ENCODE results near the gene ALK. TPM values are rescaled to one million over a fixed set of nuclear protein-coding genes. Genes with fewer than 3 reads are reported as not detected.

The ALK gene
- total RNA-seq, 1 donor from 2014 or later: 9.6 TPM

DNA sequence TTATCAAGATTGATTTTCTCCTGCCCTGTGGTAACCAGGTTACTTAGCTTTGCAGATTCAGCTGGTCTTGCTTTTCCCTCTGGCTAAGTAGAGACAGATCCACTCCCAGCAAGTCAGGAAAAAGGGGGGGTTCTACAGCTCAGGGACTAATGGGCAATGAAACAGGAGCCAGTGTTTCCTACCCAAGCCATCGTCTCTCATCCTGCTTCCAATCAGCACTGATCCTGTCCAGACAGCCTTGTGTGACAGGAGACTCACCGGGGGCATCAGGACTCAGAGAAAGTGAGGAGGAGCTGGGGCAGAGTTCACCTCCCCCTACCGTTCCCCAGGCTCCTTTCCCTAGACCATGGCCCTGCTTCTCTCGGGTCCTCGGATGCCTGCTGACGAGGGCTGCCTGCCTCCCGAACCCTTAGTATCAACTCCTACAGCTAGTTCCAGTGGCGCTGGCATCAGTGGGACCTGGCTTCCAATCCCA lies 307.6 kb downstream of the ALK start:
- no peak overlapping the region for H3K27ac Mint-ChIP-seq (ENCODE audit: unreplicated experiment)
- DNase-seq: no peak
- no peaks in the 10 kb centered on the region for H3K9me3 Mint-ChIP-seq (ENCODE audit: unreplicated experiment)
- H3K4me3 Mint-ChIP-seq (ENCODE audit: unreplicated experiment): no peak overlapping the region
- H3K36me3 Mint-ChIP-seq (ENCODE audit: unreplicated experiment): no peaks in the 10 kb centered on the region
- H3K27me3 Mint-ChIP-seq (ENCODE audit: unreplicated experiment): peaks cover 3% of the 10 kb centered on the region
- TF ChIP-seq, protein P1, sequence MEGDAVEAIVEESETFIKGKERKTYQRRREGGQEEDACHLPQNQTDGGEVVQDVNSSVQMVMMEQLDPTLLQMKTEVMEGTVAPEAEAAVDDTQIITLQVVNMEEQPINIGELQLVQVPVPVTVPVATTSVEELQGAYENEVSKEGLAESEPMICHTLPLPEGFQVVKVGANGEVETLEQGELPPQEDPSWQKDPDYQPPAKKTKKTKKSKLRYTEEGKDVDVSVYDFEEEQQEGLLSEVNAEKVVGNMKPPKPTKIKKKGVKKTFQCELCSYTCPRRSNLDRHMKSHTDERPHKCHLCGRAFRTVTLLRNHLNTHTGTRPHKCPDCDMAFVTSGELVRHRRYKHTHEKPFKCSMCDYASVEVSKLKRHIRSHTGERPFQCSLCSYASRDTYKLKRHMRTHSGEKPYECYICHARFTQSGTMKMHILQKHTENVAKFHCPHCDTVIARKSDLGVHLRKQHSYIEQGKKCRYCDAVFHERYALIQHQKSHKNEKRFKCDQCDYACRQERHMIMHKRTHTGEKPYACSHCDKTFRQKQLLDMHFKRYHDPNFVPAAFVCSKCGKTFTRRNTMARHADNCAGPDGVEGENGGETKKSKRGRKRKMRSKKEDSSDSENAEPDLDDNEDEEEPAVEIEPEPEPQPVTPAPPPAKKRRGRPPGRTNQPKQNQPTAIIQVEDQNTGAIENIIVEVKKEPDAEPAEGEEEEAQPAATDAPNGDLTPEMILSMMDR (IDR thresholded peaks at IDR 0.05; ENCODE audit: partially characterized antibody, unreplicated experiment): no peak
- no peaks in the 10 kb centered on the region for H3K4me1 Mint-ChIP-seq (ENCODE audit: low read depth, unreplicated experiment)

DNA sequence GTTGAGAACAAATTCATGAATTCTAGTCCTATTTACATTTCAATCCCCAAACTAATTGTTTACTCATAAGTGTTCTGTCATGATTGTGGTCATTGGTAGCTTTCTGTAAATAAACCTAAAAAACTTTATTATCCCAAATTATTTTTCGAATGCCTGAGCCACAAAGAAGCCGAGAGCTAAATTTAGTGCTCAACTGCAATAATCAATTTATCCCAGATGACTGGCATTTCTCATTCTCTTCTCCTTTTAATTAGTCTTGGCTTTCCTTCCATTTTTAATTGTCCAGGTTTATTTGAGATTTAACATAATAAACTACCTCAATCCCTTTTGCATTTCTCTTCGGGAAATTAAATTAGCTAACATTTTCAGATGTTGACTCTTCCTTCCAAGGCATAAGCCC lies 308.3 kb downstream of the ALK start:
- H3K9me3 Mint-ChIP-seq (ENCODE audit: unreplicated experiment): no peaks in the 10 kb centered on the region
- H3K4me3 Mint-ChIP-seq (ENCODE audit: unreplicated experiment): no peak overlapping the region
- no peaks in the 10 kb centered on the region for H3K36me3 Mint-ChIP-seq (ENCODE audit: unreplicated experiment)
- no peaks in the 10 kb centered on the region for H3K4me1 Mint-ChIP-seq (ENCODE audit: low read depth, unreplicated experiment)
- no peaks in the 10 kb centered on the region for H3K27me3 Mint-ChIP-seq (ENCODE audit: unreplicated experiment)
- H3K27ac Mint-ChIP-seq (ENCODE audit: unreplicated experiment): no peak overlapping the region
- TF ChIP-seq, protein P1 (IDR thresholded peaks at IDR 0.05; ENCODE audit: partially characterized antibody, unreplicated experiment): no peak
- no peak for DNase-seq

DNA sequence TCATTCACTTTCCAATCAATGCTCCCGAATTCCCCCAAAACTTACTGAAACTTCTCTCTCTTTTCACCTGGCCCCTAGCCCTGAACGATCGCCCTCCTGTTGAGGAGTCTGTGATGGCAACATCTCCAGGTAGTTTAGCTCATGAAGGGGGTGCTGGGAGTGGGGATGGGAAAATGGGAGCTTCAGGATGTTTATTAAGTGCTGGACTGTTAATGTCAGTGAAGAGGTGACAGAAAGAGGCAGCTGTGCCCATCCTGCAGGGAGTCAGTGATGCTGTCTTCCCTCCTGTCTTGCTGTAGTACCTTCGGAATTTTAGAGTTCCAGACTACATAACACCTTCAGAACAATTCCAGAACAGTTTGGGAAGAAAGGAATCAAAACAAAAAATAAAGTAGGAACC lies 308.8 kb downstream of the ALK start:
- Mint-ChIP-seq H3K27ac (ENCODE audit: unreplicated experiment) (no peak overlapping the region), H3K36me3 (ENCODE audit: unreplicated experiment) (no peaks in the 10 kb centered on the region), H3K27me3 (ENCODE audit: unreplicated experiment) (no peaks in the 10 kb centered on the region), H3K9me3 (ENCODE audit: unreplicated experiment) (no peaks in the 10 kb centered on the region), H3K4me3 (ENCODE audit: unreplicated experiment) (no peak overlapping the region), H3K4me1 (ENCODE audit: low read depth, unreplicated experiment) (no peaks in the 10 kb centered on the region)
- DNase-seq: no peak
- TF ChIP-seq, protein P1 (IDR thresholded peaks at IDR 0.05; ENCODE audit: partially characterized antibody, unreplicated experiment): no peak

DNA sequence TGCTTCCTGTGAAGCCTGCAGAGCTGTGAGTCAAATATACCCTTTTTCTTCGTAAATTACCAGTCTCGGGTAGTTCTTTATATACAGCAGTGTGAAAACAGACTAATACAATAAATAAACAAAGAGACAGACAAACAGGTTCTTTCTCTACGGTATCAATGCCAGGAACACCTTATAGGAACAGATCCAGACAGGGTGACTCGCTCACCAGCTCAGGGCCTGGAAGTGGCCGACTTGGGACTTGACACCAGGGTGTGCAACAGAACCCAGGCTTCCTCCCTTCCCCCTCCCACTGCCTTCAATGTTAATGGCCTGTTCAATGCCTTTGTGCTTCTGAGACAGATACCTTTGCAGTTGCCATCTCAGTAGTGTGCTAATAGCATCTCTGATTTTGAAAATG lies 309.5 kb downstream of the ALK start:
- Mint-ChIP-seq H3K4me1 (ENCODE audit: low read depth, unreplicated experiment) (no peaks in the 10 kb centered on the region), H3K9me3 (ENCODE audit: unreplicated experiment) (no peaks in the 10 kb centered on the region), H3K36me3 (ENCODE audit: unreplicated experiment) (no peaks in the 10 kb centered on the region), H3K27ac (ENCODE audit: unreplicated experiment) (no peak overlapping the region), H3K27me3 (ENCODE audit: unreplicated experiment) (no peaks in the 10 kb centered on the region), H3K4me3 (ENCODE audit: unreplicated experiment) (no peak overlapping the region)
- DNase-seq: no peak
- TF ChIP-seq, protein P1 (IDR thresholded peaks at IDR 0.05; ENCODE audit: partially characterized antibody, unreplicated experiment): no peak

DNA sequence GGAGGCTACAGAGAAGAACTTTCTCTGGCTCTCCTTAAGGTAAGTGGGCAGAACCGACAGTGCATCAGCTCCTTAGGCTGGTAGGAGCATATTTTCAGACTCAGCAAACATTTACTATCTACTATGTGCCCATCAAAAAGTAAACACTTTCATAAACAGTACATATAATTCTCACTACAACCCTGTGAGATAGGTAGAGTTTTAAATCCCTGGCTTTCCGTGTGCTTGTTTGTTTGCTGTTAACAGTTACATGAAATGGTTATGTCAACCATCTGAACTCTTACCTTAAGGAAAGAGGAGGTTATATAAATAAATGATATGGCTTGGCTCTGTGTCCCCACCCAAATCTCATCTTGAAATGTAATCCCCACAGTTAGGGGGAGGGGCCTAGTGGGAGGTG lies 310.1 kb downstream of the ALK start:
- no peaks in the 10 kb centered on the region for H3K27me3 Mint-ChIP-seq (ENCODE audit: unreplicated experiment)
- H3K4me3 Mint-ChIP-seq (ENCODE audit: unreplicated experiment): no peak overlapping the region
- H3K27ac Mint-ChIP-seq (ENCODE audit: unreplicated experiment): no peak overlapping the region
- TF ChIP-seq, protein P1 (IDR thresholded peaks at IDR 0.05; ENCODE audit: partially characterized antibody, unreplicated experiment): no peak
- no peaks in the 10 kb centered on the region for H3K36me3 Mint-ChIP-seq (ENCODE audit: unreplicated experiment)
- no peaks in the 10 kb centered on the region for H3K9me3 Mint-ChIP-seq (ENCODE audit: unreplicated experiment)
- no peak for DNase-seq
- H3K4me1 Mint-ChIP-seq (ENCODE audit: low read depth, unreplicated experiment): no peaks in the 10 kb centered on the region

Data from glutamatergic neuron (in vitro differentiated cells).